Measurements from ENCODE around the gene CRYAA.
"Not testable (repeated sequence)": the region's sequence is repeated elsewhere in the genome, so short reads cannot be mapped to it uniquely, and the experiment has no call there.

- TF ChIP-seq, protein P1, sequence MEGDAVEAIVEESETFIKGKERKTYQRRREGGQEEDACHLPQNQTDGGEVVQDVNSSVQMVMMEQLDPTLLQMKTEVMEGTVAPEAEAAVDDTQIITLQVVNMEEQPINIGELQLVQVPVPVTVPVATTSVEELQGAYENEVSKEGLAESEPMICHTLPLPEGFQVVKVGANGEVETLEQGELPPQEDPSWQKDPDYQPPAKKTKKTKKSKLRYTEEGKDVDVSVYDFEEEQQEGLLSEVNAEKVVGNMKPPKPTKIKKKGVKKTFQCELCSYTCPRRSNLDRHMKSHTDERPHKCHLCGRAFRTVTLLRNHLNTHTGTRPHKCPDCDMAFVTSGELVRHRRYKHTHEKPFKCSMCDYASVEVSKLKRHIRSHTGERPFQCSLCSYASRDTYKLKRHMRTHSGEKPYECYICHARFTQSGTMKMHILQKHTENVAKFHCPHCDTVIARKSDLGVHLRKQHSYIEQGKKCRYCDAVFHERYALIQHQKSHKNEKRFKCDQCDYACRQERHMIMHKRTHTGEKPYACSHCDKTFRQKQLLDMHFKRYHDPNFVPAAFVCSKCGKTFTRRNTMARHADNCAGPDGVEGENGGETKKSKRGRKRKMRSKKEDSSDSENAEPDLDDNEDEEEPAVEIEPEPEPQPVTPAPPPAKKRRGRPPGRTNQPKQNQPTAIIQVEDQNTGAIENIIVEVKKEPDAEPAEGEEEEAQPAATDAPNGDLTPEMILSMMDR (IDR thresholded peaks at IDR 0.05; ENCODE audit: low read length), result not testable (repeated sequence)
- TF ChIP-seq EZH2 (optimal IDR thresholded peaks at IDR 0.05; ENCODE audit: low read depth, low read length); EZH2phosphoT487 (IDR thresholded peaks at IDR 0.05; ENCODE audit: low read length): not testable (repeated sequence)
Measured at GRCh38 chr21:43181033-43181432, 12.2 kb downstream of the CRYAA start.
